DMS153 treated with DMSO at 0.1 percent for 48 hours (cell line): ENCODE results near the gene MANSC4.
"Not testable (repeated sequence)": the region's sequence is repeated elsewhere in the genome, so short reads cannot be mapped to it uniquely, and the experiment has no call there.

Experiments used
- DNase-seq: peaks from one replicate; lab custom pipeline; 2025; ENCODE audit not compliant: unreplicated experiment; lab: John Stamatoyannopoulos, UW

The MANSC4 gene

GRCh38 chr12:27756670-27757195 is 23.3 kb downstream of the MANSC4 start:
- no peak for DNase-seq

- no peak for DNase-seq
These were observed 25.2 kb downstream of the MANSC4 start for GRCh38 chr12:27754795-27755194.

GRCh38 chr12:27751386-27752047 is 28.5 kb downstream of the MANSC4 start:
- DNase-seq: no peak

- no peak for DNase-seq
These were observed 32.8 kb downstream of the MANSC4 start for GRCh38 chr12:27747111-27747820.

GRCh38 chr12:27745734-27746133 is 34.3 kb downstream of the MANSC4 start:
- DNase-seq: not testable (repeated sequence)

- DNase-seq: no peak
These were observed 36.4 kb downstream of the MANSC4 start for GRCh38 chr12:27743601-27744000.

- DNase-seq: not testable (repeated sequence)
These were observed 45.7 kb downstream of the MANSC4 start for GRCh38 chr12:27734321-27734720.

- no peak for DNase-seq
These were observed 46.2 kb downstream of the MANSC4 start for GRCh38 chr12:27733791-27734190.

- peak; percentile 3 for DNase-seq
These were observed 46.9 kb downstream of the MANSC4 start for GRCh38 chr12:27733052-27733656.

- no peak for DNase-seq
These were observed 47.8 kb downstream of the MANSC4 start for GRCh38 chr12:27732281-27732680.

- no peak for DNase-seq
These were observed 49.9 kb downstream of the MANSC4 start for GRCh38 chr12:27730097-27730588.

GRCh38 chr12:27723212-27723611 is 56.8 kb downstream of the MANSC4 start:
- no peak for DNase-seq
